Epithelial cell of proximal tubule (primary cell): ENCODE measurements around the gene MMAB. TPM values are rescaled to one million over a fixed set of nuclear protein-coding genes. Genes with fewer than 3 reads are reported as not detected.

Experiments
- DNase-seq: peaks from one replicate; pipeline ENCODE4 v3.0.0-alpha.2; 2011; ENCODE audit warnings: low read depth
- H3K4me3 ChIP-seq: 2 replicates; pipeline ENCODE4 v1.5.1; 2011; ENCODE audit warnings: low read depth, mild to moderate bottlenecking, low read length
- CTCF ChIP-seq: conservative IDR thresholded peaks from 2 replicates; pipeline ENCODE4 v1.5.1; 2012; ENCODE audit warnings: low read depth, mild to moderate bottlenecking, low read length
- total RNA-seq: library from RNA; depleted of rRNA; stranded (reverse); fragments of >200 nt; gene quantifications from 2 replicates; pipeline ENCODE4 v1.2.3, GENCODE V29; 2015

The MMAB gene
- total RNA-seq, 1 donor from 2014 or later: 33.3 TPM

GRCh38 chr12:109615556-109616229 is 42.4 kb upstream of the MMAB start:
- DNase-seq: no peak
- no peak overlapping the region for H3K4me3 ChIP-seq
- TF ChIP-seq CTCF: no peak

- no peak for DNase-seq
- no peak for TF ChIP-seq CTCF
- no peak overlapping the region for H3K4me3 ChIP-seq
These were observed 40.5 kb upstream of the MMAB start for GRCh38 chr12:109613649-109614455.

GRCh38 chr12:109612975-109613502 is 39.7 kb upstream of the MMAB start:
- H3K4me3 ChIP-seq: no peak overlapping the region
- DNase-seq: no peak
- peak; percentile 51 for TF ChIP-seq CTCF

GRCh38 chr12:109612003-109612402 is 38.7 kb upstream of the MMAB start:
- no peak for DNase-seq
- H3K4me3 ChIP-seq: no peak overlapping the region
- TF ChIP-seq CTCF: no peak

GRCh38 chr12:109611223-109611622 is 37.9 kb upstream of the MMAB start:
- no peak for TF ChIP-seq CTCF
- no peak for DNase-seq
- H3K4me3 ChIP-seq: no peak overlapping the region

GRCh38 chr12:109610523-109610922 is 37.2 kb upstream of the MMAB start:
- TF ChIP-seq CTCF: no peak
- DNase-seq: no peak
- no peak overlapping the region for H3K4me3 ChIP-seq
